ENCODE data around the gene VASH2.
"Not testable (repeated sequence)": the region's sequence is repeated elsewhere in the genome, so short reads cannot be mapped to it uniquely, and the experiment has no call there.

VASH2 gene

DNA sequence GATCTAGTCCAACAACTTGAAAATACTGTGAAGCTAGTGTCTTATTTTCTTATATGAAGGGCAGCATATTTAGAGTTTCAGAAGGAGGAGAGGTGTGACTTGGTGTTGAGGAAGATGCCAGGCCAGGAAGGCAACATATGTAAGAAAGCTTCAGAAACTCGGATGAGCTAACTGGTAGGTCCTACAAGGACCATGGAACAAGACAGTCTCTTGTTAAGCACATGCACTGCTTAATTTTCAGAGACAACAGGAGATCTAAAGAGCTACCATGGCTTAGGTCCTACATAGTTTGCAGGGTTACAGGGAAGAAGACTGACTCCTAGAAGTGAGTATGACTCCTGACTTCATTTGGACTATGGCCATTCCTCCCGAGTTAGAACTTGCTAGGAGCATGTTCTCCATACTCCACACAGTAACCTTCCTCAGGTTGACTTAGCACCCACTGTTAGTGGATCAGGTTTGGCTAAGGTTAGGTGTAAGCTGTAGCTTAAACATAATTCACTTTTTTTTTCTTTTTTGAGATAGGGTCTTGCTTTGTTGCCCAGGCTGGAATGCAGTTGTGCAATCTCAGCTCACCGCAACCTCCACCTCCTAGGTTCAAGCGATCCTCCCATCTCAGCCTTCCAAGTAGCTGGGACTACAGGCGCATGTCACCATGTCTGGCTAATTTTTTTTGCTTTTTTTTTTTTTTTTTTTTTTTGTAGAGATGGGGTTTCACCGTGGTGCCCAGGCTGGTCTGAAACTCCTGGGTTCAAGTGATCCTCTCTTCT, 34.4 kb downstream of the VASH2 start:
- no peak overlapping the region for H3K4me3 ChIP-seq (ENCODE audit: low read depth, low read length)
- DNase-seq (ENCODE audit: low read depth, low spot score), result no peak
- in situ Hi-C loops (cut with HindIII; ENCODE audit: low sequenced_read_pairs), result no loop called here
- TF ChIP-seq, protein P1, sequence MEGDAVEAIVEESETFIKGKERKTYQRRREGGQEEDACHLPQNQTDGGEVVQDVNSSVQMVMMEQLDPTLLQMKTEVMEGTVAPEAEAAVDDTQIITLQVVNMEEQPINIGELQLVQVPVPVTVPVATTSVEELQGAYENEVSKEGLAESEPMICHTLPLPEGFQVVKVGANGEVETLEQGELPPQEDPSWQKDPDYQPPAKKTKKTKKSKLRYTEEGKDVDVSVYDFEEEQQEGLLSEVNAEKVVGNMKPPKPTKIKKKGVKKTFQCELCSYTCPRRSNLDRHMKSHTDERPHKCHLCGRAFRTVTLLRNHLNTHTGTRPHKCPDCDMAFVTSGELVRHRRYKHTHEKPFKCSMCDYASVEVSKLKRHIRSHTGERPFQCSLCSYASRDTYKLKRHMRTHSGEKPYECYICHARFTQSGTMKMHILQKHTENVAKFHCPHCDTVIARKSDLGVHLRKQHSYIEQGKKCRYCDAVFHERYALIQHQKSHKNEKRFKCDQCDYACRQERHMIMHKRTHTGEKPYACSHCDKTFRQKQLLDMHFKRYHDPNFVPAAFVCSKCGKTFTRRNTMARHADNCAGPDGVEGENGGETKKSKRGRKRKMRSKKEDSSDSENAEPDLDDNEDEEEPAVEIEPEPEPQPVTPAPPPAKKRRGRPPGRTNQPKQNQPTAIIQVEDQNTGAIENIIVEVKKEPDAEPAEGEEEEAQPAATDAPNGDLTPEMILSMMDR (IDR thresholded peaks at IDR 0.05; ENCODE audit: low read depth, low read length), result no peak

DNA sequence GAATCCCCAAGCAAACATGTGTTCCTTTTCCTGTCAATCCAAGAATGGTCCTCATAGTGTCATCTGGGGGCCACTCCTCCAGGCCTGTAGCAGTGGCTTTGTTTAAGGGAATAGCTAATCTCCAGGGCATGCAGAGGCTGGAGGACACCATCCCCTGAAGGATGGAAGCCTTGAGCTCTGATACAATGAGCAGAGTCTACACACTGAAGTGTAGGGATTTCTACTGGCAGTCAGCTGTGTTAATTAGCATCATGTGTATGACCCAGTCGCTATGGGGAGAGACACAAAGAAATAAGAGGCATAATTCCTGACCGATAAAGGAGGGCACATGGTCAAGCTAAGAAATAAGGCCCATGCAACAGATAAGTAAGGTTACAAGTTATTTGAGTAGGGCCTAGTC, 36.2 kb downstream of the VASH2 start:
- TF ChIP-seq, protein P1 (IDR thresholded peaks at IDR 0.05; ENCODE audit: low read depth, low read length), result no peak
- H3K4me3 ChIP-seq (ENCODE audit: low read depth, low read length), result no peak overlapping the region
- in situ Hi-C loops (cut with HindIII; ENCODE audit: low sequenced_read_pairs), result no loop called here
- no peak for DNase-seq (ENCODE audit: low read depth, low spot score)

DNA sequence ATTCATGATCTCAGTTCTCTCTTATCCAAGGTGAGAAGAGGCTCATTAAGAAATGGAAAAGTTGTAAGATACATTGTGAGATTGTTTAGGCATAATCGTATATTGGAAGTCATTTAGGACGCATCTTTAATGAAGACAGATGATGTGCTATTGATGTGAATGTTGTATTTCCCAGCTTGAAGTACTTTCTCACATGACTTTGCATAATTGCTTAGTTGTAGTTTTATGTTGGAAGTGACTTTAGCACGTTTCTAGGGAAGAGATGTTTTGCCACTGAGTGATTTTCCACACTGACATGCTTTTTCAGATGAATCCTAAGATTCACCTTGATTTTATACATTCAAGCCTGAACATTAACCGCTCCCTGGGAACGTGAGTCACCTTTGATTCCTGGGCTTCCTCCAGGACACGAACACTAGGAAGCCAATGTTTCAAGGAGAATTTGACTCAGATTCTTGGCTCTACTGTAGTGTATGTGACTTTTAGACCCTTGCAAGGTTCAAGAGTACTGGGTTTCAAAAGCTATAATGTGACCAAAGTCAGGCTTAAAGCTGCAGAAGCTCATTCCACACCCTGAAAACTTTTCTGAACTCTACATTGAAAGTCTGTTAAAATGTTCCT, 37.5 kb downstream of the VASH2 start:
- no peak overlapping the region for H3K4me3 ChIP-seq (ENCODE audit: low read depth, low read length)
- peak; percentile 76 for DNase-seq (ENCODE audit: low read depth, low spot score)
- in situ Hi-C loops (cut with HindIII; ENCODE audit: low sequenced_read_pairs), result no loop called here
- TF ChIP-seq, protein P1 (IDR thresholded peaks at IDR 0.05; ENCODE audit: low read depth, low read length), result no peak

DNA sequence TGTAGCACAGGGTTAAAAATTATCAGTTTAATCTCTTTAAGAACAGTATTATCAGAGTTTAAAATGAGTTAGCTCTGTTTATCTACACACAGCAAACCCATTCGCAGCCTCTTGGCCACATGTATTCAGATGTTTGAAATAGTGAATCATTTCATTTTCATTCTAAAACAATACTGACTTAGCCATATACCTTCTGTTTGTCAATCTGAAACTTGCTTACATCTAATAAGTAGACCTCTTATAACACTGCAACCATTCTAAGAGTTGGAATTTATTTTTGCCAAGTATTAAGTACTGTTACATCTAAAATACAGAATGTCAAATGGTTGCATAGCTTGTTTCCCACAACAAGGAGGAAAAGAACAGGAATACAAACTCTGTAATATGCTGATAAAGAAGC, 39.9 kb downstream of the VASH2 start:
- no peak overlapping the region for H3K4me3 ChIP-seq (ENCODE audit: low read depth, low read length)
- TF ChIP-seq, protein P1 (IDR thresholded peaks at IDR 0.05; ENCODE audit: low read depth, low read length), result no peak
- in situ Hi-C loops (cut with HindIII; ENCODE audit: low sequenced_read_pairs), result no loop called here
- DNase-seq (ENCODE audit: low read depth, low spot score), result no peak

DNA sequence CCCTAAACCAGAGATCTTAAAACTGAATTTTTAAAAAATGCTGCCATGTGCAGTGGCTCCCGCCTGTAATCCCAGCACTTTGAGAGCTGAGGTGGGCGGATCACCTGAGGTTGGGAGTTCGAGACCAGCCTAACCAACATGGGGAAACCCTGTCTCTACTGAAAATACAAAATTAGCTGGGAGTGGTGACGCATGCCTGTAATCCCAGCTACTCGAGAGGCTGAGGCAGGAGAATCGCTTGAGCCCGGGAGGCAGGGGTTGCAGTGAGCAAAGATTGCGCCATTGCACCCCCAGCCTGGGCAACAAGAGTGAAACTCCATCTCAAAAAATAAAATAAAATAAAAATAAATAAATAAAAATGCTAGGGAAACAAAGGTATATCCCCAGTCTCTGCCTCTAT, 43.6 kb downstream of the VASH2 start:
- DNase-seq (ENCODE audit: low read depth, low spot score); in situ Hi-C loops (cut with HindIII; ENCODE audit: low sequenced_read_pairs); H3K4me3 ChIP-seq (ENCODE audit: low read depth, low read length): not testable (repeated sequence)

DNA sequence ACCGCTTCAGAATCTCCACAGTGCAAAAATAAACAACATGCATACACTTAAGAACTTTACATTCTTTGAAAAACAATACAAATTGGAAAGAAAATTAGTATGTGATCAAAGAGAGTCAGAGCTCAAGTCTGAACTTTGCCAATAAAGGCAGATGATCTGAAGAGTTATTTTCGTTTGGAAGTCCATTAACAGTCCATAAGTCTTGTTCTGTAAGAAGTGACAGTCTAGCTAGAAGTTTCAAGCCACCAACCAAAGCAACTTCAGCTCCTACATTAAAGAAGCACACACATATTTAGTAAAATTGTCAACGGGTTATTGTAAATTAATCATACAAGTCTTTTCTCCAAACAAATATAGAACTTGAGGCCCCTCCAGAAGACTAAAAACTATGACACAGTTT, 44.6 kb downstream of the VASH2 start:
- in situ Hi-C loops (cut with HindIII; ENCODE audit: low sequenced_read_pairs), result no loop called here
- no peak overlapping the region for H3K4me3 ChIP-seq (ENCODE audit: low read depth, low read length)
- TF ChIP-seq, protein P1 (IDR thresholded peaks at IDR 0.05; ENCODE audit: low read depth, low read length), result no peak
- no peak for DNase-seq (ENCODE audit: low read depth, low spot score)

DNA sequence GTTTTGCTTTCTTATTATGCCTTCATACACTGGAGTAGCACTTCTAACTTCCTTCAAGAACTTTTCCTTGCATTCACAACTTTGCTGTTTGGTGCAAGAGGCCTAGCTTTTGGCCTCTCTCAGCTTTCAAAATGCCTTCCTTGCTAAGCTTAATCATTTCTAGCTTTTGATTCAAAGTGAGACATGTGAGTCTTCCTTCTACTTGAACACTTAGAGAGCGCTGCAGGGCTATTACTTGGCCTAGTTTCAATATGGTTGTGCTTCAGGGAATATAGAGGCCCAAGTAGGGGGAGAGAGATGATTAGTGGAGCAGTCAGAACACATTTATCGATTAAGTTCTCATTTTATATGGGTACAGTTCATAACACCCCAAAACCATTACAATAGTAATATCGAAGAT, 52.9 kb downstream of the VASH2 start:
- in situ Hi-C loops (cut with HindIII; ENCODE audit: low sequenced_read_pairs), result no loop called here
- H3K4me3 ChIP-seq (ENCODE audit: low read depth, low read length), result no peak overlapping the region
- no peak for DNase-seq (ENCODE audit: low read depth, low spot score)
- TF ChIP-seq, protein P1 (IDR thresholded peaks at IDR 0.05; ENCODE audit: low read depth, low read length), result no peak

Measured in astrocyte of the spinal cord (primary cell).